Non-pigmented ciliary epithelial cell (primary cell): Measurements from ENCODE around the gene POC1A.
A peak's percentile ranks its signal among the peaks of the same experiment; 100 is the strongest.

ENCODE experiments used
- DNase-seq: peaks from one replicate; pipeline ENCODE4 v3.0.0-alpha.2; 2010; ENCODE audit warnings: low read depth

POC1A gene

DNA sequence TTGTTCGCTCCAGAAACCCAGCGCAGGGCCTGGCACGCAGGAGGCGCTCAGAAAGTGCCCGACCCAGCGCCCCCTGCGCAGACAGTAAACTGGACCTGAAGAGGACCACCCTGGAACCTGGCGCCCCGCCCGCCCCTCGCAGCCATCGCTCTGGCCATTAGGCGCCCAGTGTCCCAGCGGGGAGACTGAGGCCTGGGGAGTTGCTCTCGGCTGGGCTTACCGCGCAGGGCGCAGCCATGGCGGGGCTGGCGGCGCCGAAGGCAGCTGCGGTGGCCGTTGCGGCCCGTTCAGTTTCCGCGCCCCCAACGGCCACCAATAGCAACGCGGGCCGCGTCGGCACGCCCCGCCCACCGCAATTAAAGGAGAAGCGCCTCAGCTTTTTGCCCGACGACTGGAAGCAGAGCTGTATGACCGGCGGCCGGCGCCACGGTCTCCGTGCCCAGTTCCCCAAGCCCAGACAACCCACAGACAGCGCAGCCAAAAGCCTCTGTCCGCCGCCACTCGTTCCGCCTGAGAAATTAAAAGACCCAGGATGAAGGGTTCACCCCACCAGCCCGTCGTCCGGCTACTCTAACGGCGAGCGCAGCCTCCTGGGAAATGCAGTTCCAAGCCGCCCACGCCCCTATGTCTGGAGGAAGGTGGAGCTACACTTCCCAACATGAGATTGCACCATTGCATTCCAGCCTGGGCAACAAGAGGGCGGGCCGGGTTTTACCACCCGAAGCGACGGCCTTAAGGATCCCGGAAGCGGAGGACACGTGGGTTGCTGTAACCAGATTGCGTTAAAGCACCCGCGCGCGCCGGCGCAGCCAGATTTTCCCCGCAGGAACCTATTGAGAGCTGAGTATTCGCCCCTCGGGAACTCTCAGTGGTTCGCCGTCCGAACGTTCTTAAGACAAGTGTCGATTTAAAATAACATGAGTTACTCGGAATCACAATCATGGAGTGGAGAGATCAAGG is at the start of gene POC1A:
Gene POC1A (minus strand): TSS at position 289 of the 960 bp plus-strand sequence. CDS start 51 bp downstream, at position 238.
- peak; percentile 96 for DNase-seq

DNA sequence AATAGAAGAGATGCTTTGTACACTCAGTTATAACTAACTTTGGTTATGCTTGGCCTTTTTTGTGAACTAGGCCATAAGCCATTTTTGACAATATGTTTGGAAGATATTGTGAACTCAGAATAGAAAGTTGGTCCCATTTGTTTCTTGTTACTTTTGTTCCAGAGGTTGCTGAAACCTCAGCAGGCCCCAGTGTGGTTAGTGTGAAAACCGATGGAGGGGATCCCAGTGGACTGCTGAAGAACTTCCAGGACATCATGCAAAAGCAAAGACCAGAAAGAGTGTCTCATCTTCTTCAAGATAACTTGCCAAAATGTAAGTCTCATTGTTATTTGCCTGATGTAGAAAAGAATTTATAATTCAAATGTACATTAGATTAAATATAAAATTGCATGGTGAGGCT is 49.5 kb upstream of the POC1A start:
- no peak for DNase-seq

DNA sequence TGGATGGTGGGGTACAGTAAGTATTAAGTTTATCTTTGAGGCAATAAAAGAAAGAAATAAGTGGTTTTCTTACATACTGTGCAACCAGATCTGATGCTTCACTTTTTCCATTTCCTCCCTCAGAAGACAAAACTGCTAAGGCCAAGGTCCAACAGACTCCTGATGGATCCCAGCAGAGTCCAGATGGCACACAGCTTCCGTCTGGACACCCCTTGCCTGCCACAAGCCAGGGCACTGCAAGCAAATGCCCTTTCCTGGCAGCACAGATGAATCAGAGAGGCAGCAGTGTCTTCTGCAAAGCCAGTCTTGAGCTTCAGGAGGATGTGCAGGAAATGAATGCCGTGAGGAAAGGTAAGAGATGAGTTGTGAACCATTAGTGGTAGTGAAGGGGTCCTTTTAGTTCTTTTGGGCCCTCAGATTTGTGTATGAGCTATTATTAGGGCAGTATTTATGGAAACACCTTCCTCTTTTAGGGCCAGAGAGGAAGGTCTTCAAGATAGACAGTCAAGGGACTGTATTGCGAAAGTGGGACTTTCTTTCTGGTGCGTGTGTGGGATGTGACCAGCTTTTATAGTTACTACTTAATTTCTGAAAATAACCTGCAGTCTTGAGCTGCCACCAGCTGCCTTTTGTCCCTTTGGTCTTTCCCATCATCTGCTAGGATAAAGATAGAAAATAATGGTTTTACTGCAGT is 48.3 kb upstream of the POC1A start:
- no peak for DNase-seq

DNA sequence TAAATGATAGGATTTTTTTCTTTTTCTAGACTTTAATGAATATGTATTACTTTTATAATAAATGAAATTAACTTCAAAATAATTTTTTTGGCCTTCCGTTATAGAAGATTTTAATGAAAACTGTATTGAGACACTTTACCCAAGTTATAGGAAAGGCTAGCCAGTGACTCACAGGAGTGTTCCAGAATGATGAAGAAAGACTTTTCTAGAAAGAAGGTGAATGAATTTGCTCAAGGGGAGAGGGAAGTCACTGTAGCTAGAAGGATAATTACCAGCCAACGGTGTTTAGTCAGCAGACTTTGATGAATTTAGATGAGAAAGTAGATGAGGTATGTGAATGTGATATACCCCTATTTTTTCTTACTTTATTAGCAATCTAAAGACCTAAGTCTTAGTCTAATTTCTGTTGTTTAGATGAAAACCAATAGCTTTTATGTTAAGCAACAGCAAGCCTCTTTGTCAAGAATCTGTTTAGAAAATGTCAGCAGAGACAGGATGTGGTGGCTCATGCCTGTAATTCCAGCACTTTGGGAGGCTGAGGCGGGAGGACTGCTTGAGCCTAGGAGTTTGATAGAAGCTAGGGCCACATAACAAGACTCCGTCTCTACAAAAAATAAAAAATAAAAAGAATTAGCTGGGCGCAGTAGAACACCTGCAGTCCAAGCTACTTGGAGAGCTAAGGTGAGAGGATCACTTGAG is 46.9 kb upstream of the POC1A start:
- DNase-seq, result no peak

DNA sequence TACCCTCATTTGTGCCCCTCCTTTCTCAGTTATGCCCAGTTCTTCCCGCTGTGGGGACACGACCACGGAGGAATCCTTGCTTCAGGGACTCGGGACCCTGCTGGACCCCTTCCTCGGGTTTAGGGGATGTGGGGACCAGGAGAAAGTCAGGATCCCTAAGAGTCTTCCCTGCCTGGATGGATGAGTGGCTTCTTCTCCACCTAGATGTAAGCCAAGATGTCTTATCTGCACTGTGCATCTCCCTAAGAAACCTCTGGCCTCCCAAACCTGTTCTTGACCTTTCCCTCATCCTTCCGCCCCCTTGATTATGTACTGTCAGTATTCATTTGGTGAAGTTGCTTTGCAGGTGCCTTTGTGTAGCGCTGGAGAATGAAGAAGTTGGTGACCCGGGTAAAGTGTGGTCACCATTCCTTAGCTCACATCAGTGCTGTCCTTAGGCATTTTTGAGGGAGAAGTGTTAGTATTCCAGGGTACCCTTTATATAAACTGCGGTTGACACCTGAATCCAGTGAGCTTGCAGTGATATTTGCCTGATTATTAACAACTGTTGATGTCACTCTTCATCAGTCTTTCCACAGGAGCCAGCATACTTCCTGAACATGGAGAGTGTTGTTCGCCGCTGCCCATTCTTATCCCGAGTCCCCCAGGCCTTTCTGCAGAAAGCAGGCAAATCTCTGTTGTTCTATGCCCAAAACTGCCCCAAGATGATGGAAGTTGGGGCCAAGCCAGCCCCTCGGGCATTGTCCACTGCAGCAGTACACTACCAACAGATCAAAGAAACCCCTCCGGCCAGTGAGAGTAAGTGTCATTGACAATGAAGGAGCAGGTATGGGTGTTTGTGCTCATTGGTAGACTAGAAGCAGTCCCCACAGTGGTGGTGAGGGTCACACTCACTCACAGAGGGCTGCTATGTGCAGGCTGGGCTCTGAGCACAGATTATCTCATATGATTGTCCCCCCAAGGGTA is 44.7 kb upstream of the POC1A start:
- no peak for DNase-seq

DNA sequence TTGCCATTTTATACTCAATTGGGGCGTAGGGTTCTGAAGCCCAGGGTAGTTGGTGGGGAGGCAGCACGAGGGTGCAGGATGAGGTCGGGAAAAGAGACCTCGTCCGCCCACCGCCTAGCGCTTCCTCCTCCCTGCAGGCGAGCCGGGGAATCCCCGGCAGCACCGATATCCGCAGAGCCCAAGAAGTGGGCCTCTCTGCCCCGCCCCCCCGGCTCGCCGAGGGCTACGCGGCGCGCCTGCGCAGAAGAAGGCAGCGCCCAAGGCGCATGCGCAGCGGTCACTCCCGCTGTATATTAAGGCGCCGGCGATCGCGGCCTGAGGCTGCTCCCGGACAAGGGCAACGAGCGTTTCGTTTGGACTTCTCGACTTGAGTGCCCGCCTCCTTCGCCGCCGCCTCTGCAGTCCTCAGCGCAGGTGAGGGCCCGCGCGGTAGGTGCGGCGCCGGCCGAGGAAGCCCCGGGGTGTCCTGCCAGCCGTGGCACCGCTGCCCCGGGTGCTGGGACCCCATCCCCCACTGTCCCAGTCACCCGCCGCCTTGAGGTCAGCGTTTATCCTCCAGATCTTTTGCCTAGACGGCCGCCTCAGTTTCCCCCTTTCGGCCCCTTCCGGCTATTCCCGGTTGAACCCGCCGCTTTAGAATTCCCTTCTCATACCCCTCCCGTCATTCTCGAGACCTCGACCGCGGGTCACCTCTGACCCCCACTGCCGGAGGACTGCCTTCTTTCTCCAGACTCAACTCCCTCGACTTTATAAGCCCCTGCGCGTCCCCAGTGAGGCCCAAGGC is 43.8 kb upstream of the POC1A start, which contains the start of gene ALAS1:
Gene ALAS1 (plus strand): TSS at position 319 of the 784 bp plus-strand sequence. CDS start 1,082 bp downstream, outside the sequence.
- DNase-seq, result no peak

DNA sequence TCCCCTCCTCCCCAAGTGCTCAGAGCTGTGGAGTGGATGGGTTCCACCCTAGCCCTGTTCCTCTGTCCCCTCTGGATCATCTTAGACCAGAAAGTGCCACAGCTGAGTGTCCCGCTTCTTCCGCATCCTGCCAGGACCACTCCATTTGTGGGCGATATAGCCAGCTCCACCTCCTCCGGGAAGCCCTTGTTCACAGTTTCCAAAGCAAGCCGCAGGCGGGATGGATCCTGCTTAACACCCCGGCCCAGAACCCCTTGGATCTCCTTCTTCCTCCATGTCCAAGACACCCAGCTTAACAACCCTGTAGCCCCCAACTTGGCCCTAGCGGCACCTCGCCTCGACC is 43.2 kb upstream of the POC1A start:
- DNase-seq, result no peak

DNA sequence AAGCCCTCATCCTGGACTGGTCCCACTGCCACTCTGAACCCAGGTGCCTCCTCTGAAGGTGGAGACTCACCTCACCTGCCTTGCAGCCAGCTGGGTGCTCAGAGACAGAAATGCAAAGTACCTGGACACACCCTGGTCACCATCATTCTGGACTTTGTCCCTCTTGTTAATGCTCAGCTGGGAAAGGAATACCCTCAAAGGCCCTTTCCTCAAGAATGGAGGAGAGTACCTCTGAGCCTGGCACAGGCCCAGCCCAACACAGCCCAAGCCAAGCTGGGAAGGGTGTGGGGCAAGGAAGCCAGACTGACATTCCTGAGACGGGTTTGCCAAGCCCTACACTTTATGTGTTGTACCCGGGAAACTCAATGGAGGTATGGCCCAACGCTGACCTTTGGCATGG is 42.8 kb upstream of the POC1A start:
- DNase-seq, result no peak

DNA sequence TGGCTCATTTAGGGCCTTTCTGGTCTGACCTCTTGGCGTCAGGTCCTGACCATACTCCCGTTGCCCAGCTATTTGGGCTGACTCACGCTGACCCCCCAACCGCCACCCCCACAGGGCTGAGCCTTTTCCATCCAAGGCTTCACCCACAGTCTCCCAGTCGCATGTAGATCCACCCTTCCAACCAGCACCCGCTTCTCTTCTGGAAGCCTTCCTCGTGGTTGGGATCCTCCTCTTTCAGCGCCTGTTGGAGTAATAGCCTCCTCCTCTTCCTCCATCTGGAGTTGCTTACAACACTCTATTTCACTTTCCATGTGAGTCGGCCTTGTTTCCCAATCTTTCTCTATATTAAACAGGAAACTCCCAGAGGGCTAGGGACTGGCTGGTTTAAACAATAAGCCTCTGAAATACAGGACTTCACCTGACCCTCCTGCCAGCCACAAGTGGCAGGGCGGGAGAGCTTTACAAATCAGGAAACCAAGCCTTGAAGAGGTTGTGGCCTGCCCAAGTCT is 41.7 kb upstream of the POC1A start:
- DNase-seq, result no peak

DNA sequence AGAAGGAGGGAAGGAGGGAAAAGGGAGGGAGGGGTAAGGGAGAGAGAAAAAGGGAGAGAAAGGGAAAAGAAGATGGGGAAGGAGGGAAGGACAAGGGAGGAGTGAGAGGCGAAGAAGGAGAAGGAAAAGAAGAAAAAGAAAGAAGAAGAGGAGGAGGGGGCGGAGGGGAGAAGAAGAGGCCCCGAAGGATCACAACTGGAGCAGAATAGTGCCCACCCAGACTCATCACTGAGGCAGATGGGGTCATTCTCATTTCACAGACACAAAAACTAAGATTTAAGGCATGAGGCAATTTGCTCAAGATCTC is 41.0 kb upstream of the POC1A start:
- DNase-seq, result no peak

DNA sequence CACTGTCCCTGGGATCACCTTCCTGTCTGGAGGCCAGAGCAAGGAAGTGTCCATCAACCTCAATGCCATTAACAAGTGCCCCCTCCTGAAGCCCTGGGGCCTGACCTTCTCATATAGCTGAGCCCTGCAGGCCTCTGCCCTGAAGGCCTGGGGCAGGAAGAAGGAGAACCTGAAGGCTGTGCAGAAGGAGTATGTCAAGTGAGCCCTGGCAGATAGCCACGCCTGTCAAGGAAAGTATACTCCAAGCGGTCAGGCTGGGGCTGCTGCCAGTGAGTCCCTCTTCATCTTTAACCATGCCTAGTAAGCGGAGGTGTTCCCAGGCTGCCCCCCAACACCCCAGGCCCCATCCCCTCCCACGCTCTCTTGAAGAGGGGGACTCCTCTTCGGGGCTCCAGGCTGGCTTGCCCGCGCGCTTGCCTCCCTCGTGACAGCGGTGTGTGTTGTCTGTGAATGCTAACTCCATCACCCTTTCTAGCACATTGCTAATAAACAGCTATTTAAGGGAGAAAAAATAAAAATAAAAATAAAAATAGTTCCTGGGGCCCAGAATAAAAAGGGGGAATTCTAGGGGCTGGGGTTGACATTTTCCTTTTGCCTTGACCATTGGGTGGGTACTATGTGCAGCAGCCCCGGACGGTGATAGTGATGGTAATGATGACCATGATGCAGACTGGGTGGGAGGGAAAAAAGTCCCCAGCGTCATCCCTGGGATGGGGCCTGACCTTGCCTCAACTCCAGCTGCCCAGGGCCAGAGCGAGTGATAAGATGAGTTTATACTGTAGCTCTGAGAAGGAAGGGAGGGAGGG is 40.5 kb upstream of the POC1A start:
- DNase-seq, result no peak

DNA sequence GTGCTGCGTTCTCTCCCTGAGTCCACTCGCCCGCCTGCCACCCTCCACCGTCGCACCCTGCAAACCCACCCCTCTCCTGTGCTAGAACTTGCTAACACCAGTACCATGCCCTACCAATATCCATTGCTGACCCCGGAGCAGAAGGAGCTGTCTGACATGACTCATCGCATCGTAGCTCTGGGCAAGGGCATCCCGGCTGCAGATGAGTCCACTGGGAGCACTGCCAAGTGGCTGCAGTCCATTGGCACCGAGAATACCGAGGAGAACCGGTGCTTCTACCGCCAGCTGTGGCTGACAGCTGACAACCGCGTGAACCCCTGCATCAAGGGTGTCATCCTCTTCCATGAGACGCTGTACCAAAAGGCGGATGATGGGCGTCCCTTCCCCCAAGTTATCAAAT is 38.8 kb upstream of the POC1A start:
- DNase-seq, result no peak

DNA sequence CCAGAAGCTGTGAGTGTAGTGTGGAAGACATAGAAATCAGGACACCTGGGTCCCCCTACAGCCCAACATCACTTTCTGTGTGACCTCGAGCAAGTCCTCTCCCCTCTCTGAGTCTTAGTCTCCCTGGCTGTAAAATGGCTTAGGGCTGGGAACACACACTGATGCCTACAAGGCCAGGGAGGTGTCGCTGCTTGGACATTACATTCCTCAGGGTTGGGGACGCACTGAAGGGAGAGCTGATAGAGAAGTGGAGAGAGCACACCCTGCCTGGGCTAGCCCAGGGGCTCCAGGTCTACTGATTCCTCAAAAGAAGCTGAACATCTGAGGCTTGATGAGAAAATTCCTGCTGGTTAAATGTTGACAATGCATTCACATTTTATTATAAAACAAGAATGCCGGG is 37.4 kb upstream of the POC1A start:
- no peak for DNase-seq

DNA sequence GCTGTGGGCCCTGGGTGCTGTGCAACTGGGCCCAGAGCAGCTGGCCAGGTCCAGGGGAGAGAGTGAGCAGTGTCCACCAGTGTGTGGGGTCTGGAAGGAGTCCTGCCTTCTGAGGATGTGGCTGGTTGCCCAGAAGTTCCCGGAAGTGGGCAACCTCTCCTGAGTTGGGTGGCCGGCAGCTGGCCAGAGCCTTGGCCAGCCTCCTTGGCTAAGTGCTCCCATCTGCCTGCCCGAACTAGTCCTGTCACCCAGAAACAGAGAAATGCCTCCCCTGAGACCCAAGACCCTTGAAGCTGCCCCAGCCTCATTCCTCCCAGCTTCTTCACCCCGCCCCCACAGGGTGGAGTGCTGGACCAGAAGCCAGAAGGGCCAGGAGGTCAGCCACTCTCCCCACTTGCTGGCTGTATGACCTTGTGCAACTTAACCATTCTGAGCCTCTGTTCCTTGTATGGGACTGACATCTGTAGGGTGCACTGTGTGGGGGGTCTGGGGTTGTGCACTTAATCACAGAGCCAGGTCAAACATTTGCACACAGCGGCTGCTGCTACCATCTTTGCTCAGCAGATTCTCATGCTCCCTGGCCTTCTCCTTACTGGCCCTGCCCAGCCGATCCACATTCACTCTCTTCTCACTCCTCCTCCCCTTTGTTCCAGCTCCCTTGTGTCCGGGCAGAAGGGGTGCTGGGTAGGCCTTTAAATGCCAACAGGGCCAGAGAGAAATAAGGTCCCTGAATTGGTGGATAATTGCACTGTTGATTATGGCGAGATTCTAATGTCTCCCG is 36.3 kb upstream of the POC1A start:
- no peak for DNase-seq

DNA sequence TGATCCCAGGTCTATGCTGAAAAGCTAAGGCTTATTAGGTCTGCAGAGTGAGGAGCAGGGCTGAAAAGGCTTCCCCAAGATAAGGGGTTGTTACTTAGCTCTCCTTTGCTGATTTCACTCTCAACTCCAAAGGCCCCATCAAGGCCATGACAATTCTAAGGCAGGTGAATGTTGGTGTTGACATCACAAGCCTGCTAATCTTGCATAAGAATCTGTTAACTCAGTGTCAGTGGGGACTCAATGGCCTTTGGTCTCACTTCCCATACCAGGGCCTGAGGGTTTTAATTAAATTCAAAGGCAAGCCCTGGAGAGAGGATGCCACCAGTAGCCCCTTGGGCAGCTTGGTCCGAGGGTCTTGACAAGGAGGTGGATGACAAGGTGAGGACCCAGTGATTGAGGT is 34.3 kb upstream of the POC1A start:
- no peak for DNase-seq

DNA sequence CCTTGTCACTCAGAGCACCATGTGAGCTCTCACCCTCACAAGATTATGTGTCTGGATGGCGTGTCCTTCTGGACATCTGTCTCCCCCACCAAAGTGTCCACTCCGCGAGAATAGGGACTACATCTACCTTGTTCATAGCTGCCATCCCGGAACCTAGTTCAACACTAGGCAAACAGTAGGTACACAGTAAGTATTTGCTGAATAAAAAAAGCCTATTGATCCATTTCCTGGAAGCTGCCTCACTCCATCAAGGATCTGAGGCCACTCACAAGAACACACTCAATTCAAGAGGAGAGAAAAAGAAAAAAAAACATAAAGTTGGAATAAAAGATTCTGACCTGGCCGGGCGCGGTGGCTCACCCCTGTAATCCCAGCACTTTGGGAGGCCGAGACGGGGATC is 32.5 kb upstream of the POC1A start:
- no peak for DNase-seq

DNA sequence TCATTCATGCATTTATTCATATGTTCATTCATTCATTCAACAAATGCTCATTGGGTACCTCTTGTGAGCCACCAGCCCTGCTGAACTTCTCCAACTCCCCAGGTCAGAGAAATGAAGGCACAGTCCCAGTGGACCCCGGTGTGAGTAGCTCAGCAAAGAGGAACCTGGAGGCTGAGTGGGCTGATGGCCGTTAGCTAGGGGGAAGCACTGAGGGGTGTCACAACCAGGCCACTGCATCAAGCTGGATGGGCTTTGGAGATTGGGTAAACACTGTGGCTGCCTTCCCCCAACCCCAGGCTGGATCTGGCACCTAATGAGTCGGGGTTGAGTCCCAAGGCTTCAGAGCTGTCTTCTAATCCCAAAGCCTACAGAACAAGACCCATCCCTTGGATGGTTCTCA is 31.6 kb upstream of the POC1A start:
- no peak for DNase-seq

DNA sequence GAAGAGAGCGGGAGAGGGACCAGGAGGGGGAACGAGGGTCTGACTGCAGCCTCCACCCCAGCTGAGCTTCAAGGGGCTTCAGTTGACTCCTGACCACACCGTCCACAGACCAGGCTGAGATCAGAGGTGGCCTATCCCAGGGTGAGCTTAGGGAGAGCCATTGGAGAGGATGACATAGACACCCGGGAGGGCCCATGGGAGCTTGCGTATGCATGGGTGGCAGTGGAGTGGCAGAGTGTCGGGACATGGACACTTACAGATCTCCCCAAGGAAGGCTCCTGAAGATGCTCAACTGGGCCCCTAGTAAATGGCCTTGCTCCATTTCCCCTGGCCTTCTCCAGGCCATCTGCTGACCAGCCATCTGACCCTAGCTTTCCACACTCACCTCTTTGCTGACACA is 31.1 kb upstream of the POC1A start:
- no peak for DNase-seq

DNA sequence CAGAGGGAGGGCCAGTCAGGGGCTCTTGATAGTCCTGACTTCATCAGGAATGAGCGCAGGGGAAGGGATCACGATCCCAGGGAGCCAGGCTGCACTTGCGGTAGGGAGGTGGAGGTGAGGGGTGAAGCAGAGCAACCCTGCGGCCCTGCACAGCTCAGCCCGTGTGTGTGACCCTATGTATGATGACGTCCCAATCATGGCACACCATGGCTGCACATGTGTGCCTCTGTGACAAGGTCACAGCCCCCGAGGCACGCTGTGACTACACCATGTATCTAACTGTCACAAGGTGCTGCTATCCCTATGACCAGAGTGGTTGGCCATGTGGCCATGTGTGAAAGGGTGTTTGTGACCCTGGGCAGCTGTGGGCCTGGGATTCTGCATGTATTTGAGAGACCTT is 30.5 kb upstream of the POC1A start:
- DNase-seq, result no peak
